Brain microvascular endothelial cell (primary cell): ENCODE results near the gene AKIP1.

Source experiments
- DNase-seq: peaks from one replicate; pipeline ENCODE4 v3.0.0-alpha.2; 2020
- H3K27ac ChIP-seq: fragments of 250-450 bp; sonication (Bioruptor Pico); 2 replicates; pipeline ENCODE4 v1.5.1; 2020; ENCODE audit warnings: mild to moderate bottlenecking, moderate library complexity
- H3K27me3 ChIP-seq: fragments of 250-450 bp; sonication (Bioruptor Pico); replicated peaks from 2 replicates; pipeline ENCODE4 v1.5.1; 2020; ENCODE audit warnings: mild to moderate bottlenecking
- H3K36me3 ChIP-seq: fragments of 250-450 bp; sonication (Bioruptor Pico); replicated peaks from 2 replicates; pipeline ENCODE4 v1.5.1; 2020; ENCODE audit warnings: mild to moderate bottlenecking
- H3K4me3 ChIP-seq: 2 replicates; pipeline ENCODE4 v1.5.1; 2011; ENCODE audit warnings: low read depth, mild to moderate bottlenecking, control low read depth, low read length, moderate library complexity
- CTCF ChIP-seq: IDR thresholded peaks from 2 replicates; pipeline ENCODE4 v1.5.1; 2011; ENCODE audit warnings: low read depth, mild to moderate bottlenecking, moderate library complexity, low read length, control low read depth, inconsistent platforms; ENCODE audit errors: missing control alignments
- in situ Hi-C: cut with HindIII; loops from 2 replicates; pipeline ENCODE4 v1.10.0; 2017; ENCODE audit warnings: low sequenced_read_pairs, low pct_ligation_motif_present

Gene AKIP1

GRCh38 chr11:8967184-8967583 lies 56.2 kb downstream of the AKIP1 start:
- no peaks in the 10 kb centered on the region for H3K36me3 ChIP-seq
- in situ Hi-C loops: no loop called here
- DNase-seq: no peak
- no peak overlapping the region for H3K27ac ChIP-seq
- TF ChIP-seq CTCF: no peak
- H3K4me3 ChIP-seq: no peak overlapping the region
- no peaks in the 10 kb centered on the region for H3K27me3 ChIP-seq
